NCI-H1694 (cell line): ENCODE measurements around the gene ZGLP1.
"Not testable (repeated sequence)": the region's sequence is repeated elsewhere in the genome, so short reads cannot be mapped to it uniquely, and the experiment has no call there.

Source experiments
- DNase-seq: peaks from one replicate; lab custom pipeline; 2025; lab: John Stamatoyannopoulos, UW

ZGLP1 gene

GRCh38 chr19:10309423-10309822 is at the start of gene ZGLP1:
Gene ZGLP1 (minus strand): TSS chr19:10309815.
- DNase-seq = no peak

GRCh38 chr19:10356431-10356830 is 46.8 kb upstream of the ZGLP1 start:
- no peak for DNase-seq

- no peak for DNase-seq
These were observed 44.3 kb upstream of the ZGLP1 start for GRCh38 chr19:10353793-10354391.

- DNase-seq = no peak
These were observed 43.4 kb upstream of the ZGLP1 start for GRCh38 chr19:10352764-10353671.

GRCh38 chr19:10346509-10346908 is 36.9 kb upstream of the ZGLP1 start:
- DNase-seq = no peak

GRCh38 chr19:10344780-10345179 is 35.2 kb upstream of the ZGLP1 start:
- DNase-seq = no peak

GRCh38 chr19:10343495-10343894 is 33.9 kb upstream of the ZGLP1 start:
- DNase-seq = no peak

GRCh38 chr19:10339977-10340376 is 30.4 kb upstream of the ZGLP1 start:
- DNase-seq = no peak

GRCh38 chr19:10339380-10339960 is 29.9 kb upstream of the ZGLP1 start, which contains the start of gene ICAM3:
Gene ICAM3 (minus strand): TSS chr19:10339624. CDS start chr19:10339614, 10 bp downstream.
- DNase-seq = no peak

GRCh38 chr19:10338940-10339339 is 29.3 kb upstream of the ZGLP1 start:
- DNase-seq = no peak

GRCh38 chr19:10336725-10337124 is 27.1 kb upstream of the ZGLP1 start:
- DNase-seq = not testable (repeated sequence)

- no peak for DNase-seq
These were observed 25.9 kb upstream of the ZGLP1 start for GRCh38 chr19:10335352-10335985.

GRCh38 chr19:10334588-10335351 is 25.2 kb upstream of the ZGLP1 start:
- peak; percentile 31 for DNase-seq

- DNase-seq = no peak
These were observed 24.4 kb upstream of the ZGLP1 start for GRCh38 chr19:10333758-10334587.

GRCh38 chr19:10332965-10333757 is 23.5 kb upstream of the ZGLP1 start, which contains the start of gene RAVER1:
Gene RAVER1 (minus strand): TSS chr19:10333529. CDS start chr19:10333507, 22 bp downstream.
- DNase-seq = peak; percentile 88

GRCh38 chr19:10332158-10332964 is 22.7 kb upstream of the ZGLP1 start:
- no peak for DNase-seq

- DNase-seq = no peak
These were observed 19.9 kb upstream of the ZGLP1 start for GRCh38 chr19:10329555-10329954.

- no peak for DNase-seq
These were observed 19.2 kb upstream of the ZGLP1 start for GRCh38 chr19:10328558-10329429.
